HG03280 (cell line): ENCODE results near the gene LCN15.
"Not testable (repeated sequence)": the region's sequence is repeated elsewhere in the genome, so short reads cannot be mapped to it uniquely, and the experiment has no call there.

Experiments used
- ATAC-seq: cut with Tn5 transposase; IDR thresholded peaks from one replicate; pipeline ENCODE4 v1.9.1; 2021; ENCODE audit warnings: mild to moderate bottlenecking, moderate library complexity; ENCODE audit not compliant: unreplicated experiment

LCN15 gene

GRCh38 chr9:136723362-136723976 is 40.8 kb downstream of the LCN15 start:
- no peak for ATAC-seq

GRCh38 chr9:136722969-136723356 is 41.4 kb downstream of the LCN15 start:
- no peak for ATAC-seq

GRCh38 chr9:136722093-136722968 is 42.0 kb downstream of the LCN15 start:
- no peak for ATAC-seq

GRCh38 chr9:136721339-136722092 is 42.8 kb downstream of the LCN15 start:
- no peak for ATAC-seq

- no peak for ATAC-seq
These were observed 43.4 kb downstream of the LCN15 start for GRCh38 chr9:136720898-136721338.

GRCh38 chr9:136720251-136720897 is 43.9 kb downstream of the LCN15 start:
- no peak for ATAC-seq

- no peak for ATAC-seq
These were observed 45.0 kb downstream of the LCN15 start for GRCh38 chr9:136719195-136719880.

- ATAC-seq = no peak
These were observed 45.7 kb downstream of the LCN15 start for GRCh38 chr9:136718345-136719194.

- ATAC-seq = no peak
These were observed 46.9 kb downstream of the LCN15 start for GRCh38 chr9:136717399-136717798.

- ATAC-seq = no peak
These were observed 49.4 kb downstream of the LCN15 start for GRCh38 chr9:136714893-136715274.

- no peak for ATAC-seq
These were observed 50.0 kb downstream of the LCN15 start for GRCh38 chr9:136714096-136714892.

GRCh38 chr9:136713550-136713949 is 50.8 kb downstream of the LCN15 start:
- ATAC-seq = no peak

- no peak for ATAC-seq
These were observed 51.4 kb downstream of the LCN15 start for GRCh38 chr9:136712690-136713544.

- ATAC-seq = no peak
These were observed 52.3 kb downstream of the LCN15 start, which contains the start of gene DIPK1B for GRCh38 chr9:136711751-136712689. DIPK1B (plus strand) TSS chr9:136712572; CDS start chr9:136712666, 94 bp downstream.

GRCh38 chr9:136711219-136711648 is 53.1 kb downstream of the LCN15 start:
- not testable (repeated sequence) for ATAC-seq

- no peak for ATAC-seq
These were observed 53.8 kb downstream of the LCN15 start for GRCh38 chr9:136710543-136710942.
